ENCODE data around the gene HGD.
"Not testable (repeated sequence)": the region's sequence is repeated elsewhere in the genome, so short reads cannot be mapped to it uniquely, and the experiment has no call there.

Gene HGD, protein sequence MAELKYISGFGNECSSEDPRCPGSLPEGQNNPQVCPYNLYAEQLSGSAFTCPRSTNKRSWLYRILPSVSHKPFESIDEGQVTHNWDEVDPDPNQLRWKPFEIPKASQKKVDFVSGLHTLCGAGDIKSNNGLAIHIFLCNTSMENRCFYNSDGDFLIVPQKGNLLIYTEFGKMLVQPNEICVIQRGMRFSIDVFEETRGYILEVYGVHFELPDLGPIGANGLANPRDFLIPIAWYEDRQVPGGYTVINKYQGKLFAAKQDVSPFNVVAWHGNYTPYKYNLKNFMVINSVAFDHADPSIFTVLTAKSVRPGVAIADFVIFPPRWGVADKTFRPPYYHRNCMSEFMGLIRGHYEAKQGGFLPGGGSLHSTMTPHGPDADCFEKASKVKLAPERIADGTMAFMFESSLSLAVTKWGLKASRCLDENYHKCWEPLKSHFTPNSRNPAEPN

GRCh38 chr3:120682095-120682681 lies at the start of gene HGD:
Gene HGD (minus strand): TSS chr3:120682239. CDS start chr3:120682111, 128 bp downstream.
- DNase-seq (ENCODE audit: low read depth): no peak

DNA sequence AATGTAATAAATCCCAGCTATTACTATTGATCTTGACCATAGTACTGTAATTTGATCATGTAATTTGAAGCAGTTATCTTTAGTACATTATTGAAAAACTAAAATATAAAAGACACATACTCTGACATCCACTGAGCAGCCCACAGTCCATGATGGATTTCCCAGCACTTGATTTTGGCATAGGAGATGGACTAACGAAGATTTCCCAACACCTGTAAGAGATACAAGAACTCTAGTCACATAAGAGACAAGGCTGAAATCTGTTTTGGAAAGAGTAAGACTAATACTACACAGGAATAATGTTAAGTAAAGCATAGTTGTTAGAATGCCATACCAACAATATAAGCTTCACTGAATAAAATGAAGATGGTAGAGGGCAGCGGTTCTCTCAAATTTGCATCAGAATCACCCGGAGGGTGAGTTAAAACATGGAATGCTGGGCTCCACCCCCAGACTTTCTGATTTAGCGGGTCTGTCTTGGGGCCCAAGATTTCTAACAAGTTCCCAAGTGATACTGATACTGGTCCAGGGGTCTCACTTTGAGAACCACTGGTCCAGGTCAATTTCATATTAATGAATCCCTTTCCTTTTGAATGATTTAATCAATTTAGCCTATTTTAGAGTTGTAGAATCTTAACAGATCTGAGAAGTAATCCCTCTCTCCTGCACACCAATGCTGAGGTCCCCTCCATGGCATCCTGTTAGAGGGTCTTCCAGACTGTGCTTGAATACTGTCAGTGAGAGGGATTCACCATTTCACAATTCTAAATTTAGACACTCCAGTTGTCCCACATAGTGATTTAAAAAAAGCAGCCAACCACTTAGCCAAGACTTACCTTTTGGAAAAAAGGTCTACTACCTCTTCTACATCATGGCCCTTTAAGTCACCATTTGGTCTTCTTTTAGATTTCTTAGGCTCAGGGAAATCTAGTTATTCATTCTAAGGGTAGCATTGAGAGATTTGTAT lies 48.8 kb upstream of the HGD start:
- DNase-seq (ENCODE audit: low read depth): no peak

- no peak for DNase-seq (ENCODE audit: low read depth)
Observed at GRCh38 chr3:120726791-120727190, 44.8 kb upstream of the HGD start.

DNA sequence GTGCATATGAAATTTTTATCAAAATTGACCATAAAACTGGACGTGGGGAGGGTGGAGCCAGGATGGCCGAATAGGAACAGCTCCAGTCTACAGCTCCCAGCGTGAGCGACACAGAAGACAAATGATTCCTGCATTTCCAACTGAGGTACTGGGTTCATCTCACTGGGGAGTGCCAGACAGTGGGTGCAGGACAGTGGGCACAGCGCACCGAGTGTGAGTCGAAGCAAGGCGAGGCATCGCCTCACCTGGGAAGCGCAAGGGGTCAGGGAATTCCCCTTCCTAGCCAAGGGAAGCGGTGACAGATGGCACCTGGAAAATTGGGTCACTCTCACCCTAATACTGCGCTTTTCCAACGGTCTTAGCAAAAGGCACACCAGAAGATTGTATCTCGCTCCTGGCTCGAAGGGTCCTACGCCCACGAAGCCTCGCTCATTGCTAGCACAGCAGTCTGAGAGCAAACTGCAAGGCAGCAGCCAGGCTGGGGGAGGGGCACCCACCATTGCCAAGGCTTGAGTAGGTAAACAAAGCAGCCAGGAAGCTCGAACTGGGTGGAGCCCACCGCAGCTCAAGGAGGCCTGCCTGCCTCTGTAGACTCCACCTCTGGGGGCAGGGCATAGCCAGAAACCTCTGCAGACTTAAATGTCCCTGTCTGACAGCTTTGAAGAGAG lies 37.3 kb upstream of the HGD start:
- DNase-seq (ENCODE audit: low read depth): not testable (repeated sequence)

GRCh38 chr3:120713262-120713661 lies 31.2 kb upstream of the HGD start:
- DNase-seq (ENCODE audit: low read depth): no peak

DNA sequence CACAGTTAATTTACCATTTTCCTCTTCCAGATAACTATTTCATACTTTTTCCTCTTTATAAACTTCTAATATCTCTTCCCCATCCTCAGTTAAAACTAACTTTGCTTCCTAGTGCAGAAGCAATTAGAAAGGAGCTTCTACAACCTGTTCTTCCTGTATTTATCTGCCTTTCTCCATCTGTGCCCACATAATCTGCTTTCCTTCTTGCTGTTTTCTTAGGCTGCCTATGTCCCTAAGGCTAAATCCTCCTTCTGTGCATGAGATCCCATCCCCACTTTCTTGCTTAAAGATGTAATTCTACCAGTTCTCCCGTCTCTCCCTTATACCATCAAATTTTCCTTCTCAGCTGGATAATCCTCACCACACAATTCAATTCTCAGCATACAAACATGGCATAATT lies 28.3 kb upstream of the HGD start:
- DNase-seq (ENCODE audit: low read depth): no peak

- DNase-seq (ENCODE audit: low read depth): no peak
Observed at GRCh38 chr3:120708408-120708807, 26.4 kb upstream of the HGD start.

GRCh38 chr3:120706950-120707349 lies 24.9 kb upstream of the HGD start:
- no peak for DNase-seq (ENCODE audit: low read depth)

- DNase-seq (ENCODE audit: low read depth): no peak
Observed at GRCh38 chr3:120705884-120706582, 24.0 kb upstream of the HGD start.

DNA sequence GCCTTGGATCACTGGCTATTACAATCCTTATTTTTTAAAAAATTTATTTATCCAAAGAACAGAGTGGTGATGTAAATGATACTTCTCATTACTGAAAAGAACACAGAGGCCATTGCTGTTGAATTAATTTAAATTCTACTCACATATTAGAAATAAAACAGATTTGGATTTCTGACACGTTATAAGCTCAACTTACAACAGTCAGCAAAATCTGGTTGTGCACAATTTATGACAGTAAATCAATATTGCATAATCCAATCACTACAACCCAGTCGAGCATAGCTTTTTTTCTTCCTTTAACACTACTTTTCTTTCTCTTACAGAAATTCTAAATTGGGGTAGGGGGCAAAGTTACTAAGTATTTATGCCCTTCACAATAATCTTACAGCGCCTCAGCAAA lies 17.3 kb upstream of the HGD start:
- no peak for DNase-seq (ENCODE audit: low read depth)

DNA sequence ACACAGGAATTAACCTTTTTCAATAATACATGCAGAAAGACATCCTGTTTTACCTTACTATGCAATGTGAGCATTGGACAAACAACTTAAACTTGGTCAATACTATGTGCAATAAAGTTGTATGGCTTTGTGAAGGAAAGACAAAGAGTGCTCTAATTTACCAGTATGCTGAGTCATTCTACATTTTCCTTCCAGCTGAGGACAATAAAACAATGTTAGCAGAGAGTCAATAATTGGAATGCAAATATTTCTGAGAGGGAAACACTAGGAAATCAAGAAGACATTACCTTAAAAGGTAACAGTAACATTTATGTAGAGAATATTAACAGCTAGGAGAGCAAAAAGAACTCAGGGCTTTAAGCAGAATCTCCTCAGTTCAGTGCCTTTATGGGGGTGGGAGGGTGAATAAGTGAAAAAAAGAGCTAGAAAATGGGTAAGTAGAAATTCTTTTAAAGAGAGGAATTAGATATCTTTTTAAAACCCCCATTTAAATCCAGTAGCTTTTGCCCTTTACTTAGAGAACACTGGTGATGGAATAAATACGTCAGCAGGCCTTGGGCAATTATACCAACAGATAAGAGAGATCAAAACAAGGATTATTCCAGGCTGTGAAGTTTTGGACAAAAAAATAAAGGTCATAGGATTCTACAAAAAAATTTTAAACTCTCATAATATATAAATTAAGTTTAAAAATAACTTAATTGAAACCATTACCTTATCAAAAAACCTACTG lies 11.6 kb upstream of the HGD start:
- no peak for DNase-seq (ENCODE audit: low read depth)

DNA sequence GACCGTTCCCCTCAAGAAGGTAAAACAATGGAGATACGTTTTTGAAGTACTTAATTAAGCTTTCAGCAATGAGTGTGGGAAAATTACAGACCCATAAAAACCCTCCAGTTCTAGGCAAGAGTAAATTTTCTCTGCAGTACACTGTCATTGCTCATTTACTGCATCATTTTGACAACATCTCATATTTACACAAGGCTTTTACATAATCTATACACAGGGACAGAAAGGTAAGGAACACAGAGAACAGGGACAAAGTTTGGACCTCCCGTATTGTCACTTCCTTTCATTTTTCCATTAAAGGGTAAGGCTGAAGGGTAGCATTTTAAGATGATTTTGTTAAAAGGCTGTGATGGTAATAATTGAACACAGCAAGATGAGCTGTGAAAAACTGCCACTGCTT lies 7.4 kb upstream of the HGD start:
- no peak for DNase-seq (ENCODE audit: low read depth)

- DNase-seq (ENCODE audit: low read depth): no peak
Observed at GRCh38 chr3:120688121-120688520, 6.1 kb upstream of the HGD start.

GRCh38 chr3:120685411-120685810 lies 3.4 kb upstream of the HGD start:
- DNase-seq (ENCODE audit: low read depth): no peak

- DNase-seq (ENCODE audit: low read depth): no peak
Observed at GRCh38 chr3:120684896-120685295, 2.9 kb upstream of the HGD start.

GRCh38 chr3:120683671-120684301 lies 1.7 kb upstream of the HGD start:
- DNase-seq (ENCODE audit: low read depth): no peak

DNA sequence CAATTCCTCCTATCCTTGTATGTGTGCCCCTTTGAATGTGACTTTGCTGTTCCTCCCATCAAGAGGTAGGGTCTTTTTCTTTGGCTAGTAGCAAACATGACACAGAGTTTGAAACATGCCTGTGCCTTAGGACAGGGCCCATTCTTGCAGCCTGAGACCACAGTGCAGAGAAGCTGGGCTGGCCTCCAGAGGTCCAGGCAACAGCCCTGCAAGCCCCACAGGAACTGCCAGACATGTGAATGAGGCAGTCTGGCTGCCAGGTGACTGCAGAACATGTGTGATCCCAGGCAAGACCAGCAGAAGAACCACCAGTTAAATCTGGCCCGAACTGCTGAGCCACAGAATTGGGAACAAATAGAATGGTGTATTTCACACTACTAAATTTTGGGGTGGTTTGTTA lies 1.2 kb upstream of the HGD start:
- no peak for DNase-seq (ENCODE audit: low read depth)

GRCh38 chr3:120681506-120682038 lies 467 bp downstream of the HGD start:
- no peak for DNase-seq (ENCODE audit: low read depth)

DNA sequence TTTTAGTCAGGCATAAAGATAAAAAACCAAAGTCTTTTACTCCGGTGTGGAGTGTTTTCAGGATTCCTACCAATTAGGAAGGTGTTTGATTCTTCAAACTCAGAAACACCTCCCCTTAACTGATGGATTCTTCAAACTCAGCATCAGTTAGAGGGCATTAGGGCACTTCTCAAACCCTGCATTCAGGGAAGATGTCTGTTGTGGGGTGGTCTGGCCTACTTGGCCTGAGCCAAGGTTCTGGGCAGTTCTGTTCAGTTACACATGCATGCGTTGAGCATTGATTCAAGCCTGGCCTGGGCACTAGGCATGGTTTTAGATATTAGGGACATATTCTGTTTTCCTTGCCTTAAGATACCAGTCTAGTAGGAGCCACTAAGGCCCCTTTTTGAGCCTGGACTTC lies 1.0 kb downstream of the HGD start:
- DNase-seq (ENCODE audit: low read depth): no peak

All from stimulated activated CD8-positive, alpha-beta memory T cell treated with anti-CD3 and anti-CD28 coated beads, Interleukin-15, amount 100 ng/mL, for 24 hours (primary cell).